Fibroblast of villous mesenchyme (primary cell): ENCODE measurements around the gene TNFAIP8L2. TPM values are rescaled to one million over a fixed set of nuclear protein-coding genes. Genes with fewer than 3 reads are reported as not detected.

Source experiments
- DNase-seq: peaks from one replicate; pipeline ENCODE4 v3.0.0-alpha.2; 2010; ENCODE audit warnings: low read depth
- H3K4me3 ChIP-seq: 2 replicates; pipeline ENCODE4 v1.5.1; 2011; ENCODE audit warnings: low read depth, mild to moderate bottlenecking, low read length
- CTCF ChIP-seq: IDR thresholded peaks from 2 replicates; pipeline ENCODE4 v1.5.1; 2012; ENCODE audit warnings: low read depth, mild to moderate bottlenecking, low read length; ENCODE audit not compliant: insufficient read depth
- total RNA-seq: library from RNA; depleted of rRNA; stranded (reverse); fragments of >200 nt; gene quantifications from 2 replicates; pipeline ENCODE4 v1.2.3, GENCODE V29; 2012

TNFAIP8L2 gene
- not detected in 2 replicates for total RNA-seq

GRCh38 chr1:151156515-151156819 is at the start of gene TNFAIP8L2:
Gene TNFAIP8L2 (plus strand): TSS chr1:151156649. CDS start chr1:151158698, 2,049 bp downstream.
- TF ChIP-seq CTCF, result no peak
- no peak within 1 kb of the TSS for H3K4me3 ChIP-seq
- DNase-seq, result no peak

GRCh38 chr1:151106894-151107293 is 49.6 kb upstream of the TNFAIP8L2 start:
- no peak for TF ChIP-seq CTCF
- no peak overlapping the region for H3K4me3 ChIP-seq
- DNase-seq, result no peak

- no peak overlapping the region for H3K4me3 ChIP-seq
- no peak for DNase-seq
- TF ChIP-seq CTCF, result no peak
Observed at GRCh38 chr1:151108331-151108730, 48.1 kb upstream of the TNFAIP8L2 start.

GRCh38 chr1:151113877-151114276 is 42.6 kb upstream of the TNFAIP8L2 start:
- TF ChIP-seq CTCF, result no peak
- DNase-seq, result no peak
- no peak overlapping the region for H3K4me3 ChIP-seq

GRCh38 chr1:151124763-151125403 is 31.6 kb upstream of the TNFAIP8L2 start:
- no peak for TF ChIP-seq CTCF
- H3K4me3 ChIP-seq, result no peak overlapping the region
- DNase-seq, result no peak

GRCh38 chr1:151128800-151129199 is 27.6 kb upstream of the TNFAIP8L2 start:
- TF ChIP-seq CTCF, result no peak
- DNase-seq, result no peak
- no peak overlapping the region for H3K4me3 ChIP-seq

GRCh38 chr1:151130987-151131586 is 25.4 kb upstream of the TNFAIP8L2 start:
- peak overlapping the region; percentile 52 for H3K4me3 ChIP-seq
- DNase-seq, result peak; percentile 91

More at GRCh38 chr1:151130987-151131586, 25.4 kb upstream of the TNFAIP8L2 start:
- TF ChIP-seq CTCF, result no peak
